ENCODE measurements around the gene BTBD9.

The BTBD9 gene

DNA sequence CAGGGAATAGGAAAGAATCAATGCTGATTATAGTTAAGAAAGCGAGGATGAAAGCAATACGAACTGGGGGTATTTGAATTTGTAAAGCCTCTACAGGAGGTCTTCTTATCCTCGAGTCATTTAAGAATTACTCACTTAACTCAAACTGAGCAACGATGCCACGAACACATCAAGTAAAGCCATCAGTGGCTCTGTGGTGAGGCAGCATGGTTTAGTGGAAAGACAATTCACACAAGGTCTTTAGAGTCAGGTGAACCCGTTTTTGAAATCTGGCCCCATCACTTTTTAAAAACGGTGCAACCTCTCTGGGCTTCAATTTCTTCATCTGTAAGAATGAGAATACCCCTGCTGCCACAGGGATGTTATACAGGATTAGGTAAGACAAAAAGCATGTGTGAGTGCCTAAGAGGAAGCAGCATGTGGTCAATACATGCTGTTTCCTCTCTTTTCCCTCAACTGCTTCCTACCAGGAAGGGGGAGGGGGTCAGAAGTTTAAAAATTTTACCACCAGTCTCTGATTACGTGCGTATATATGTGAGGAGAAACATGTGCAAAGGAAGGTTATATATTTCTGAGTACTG lies 162.0 kb downstream of the BTBD9 start:
- TF ChIP-seq, protein P1, sequence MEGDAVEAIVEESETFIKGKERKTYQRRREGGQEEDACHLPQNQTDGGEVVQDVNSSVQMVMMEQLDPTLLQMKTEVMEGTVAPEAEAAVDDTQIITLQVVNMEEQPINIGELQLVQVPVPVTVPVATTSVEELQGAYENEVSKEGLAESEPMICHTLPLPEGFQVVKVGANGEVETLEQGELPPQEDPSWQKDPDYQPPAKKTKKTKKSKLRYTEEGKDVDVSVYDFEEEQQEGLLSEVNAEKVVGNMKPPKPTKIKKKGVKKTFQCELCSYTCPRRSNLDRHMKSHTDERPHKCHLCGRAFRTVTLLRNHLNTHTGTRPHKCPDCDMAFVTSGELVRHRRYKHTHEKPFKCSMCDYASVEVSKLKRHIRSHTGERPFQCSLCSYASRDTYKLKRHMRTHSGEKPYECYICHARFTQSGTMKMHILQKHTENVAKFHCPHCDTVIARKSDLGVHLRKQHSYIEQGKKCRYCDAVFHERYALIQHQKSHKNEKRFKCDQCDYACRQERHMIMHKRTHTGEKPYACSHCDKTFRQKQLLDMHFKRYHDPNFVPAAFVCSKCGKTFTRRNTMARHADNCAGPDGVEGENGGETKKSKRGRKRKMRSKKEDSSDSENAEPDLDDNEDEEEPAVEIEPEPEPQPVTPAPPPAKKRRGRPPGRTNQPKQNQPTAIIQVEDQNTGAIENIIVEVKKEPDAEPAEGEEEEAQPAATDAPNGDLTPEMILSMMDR (IDR thresholded peaks at IDR 0.05): no peak

DNA sequence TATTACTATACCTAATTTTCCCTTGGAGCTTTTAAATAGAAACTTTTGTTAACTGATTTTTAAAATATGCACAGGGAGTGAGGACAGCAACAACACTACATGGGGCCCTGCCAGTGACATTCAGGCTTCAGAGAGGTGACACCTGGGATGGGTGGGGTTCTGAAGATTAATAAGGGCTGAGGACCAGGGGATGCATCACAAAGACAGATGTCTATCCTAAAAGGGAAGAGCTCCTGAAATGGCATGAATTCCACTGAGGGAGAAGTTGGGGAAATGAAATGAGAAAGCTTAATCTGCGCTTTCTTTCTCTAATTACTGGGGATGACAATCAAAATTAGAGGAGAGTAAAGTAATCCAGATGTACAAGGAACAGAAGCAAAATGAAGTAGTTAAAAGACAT lies 162.8 kb downstream of the BTBD9 start:
- TF ChIP-seq, protein P1 (IDR thresholded peaks at IDR 0.05): no peak

DNA sequence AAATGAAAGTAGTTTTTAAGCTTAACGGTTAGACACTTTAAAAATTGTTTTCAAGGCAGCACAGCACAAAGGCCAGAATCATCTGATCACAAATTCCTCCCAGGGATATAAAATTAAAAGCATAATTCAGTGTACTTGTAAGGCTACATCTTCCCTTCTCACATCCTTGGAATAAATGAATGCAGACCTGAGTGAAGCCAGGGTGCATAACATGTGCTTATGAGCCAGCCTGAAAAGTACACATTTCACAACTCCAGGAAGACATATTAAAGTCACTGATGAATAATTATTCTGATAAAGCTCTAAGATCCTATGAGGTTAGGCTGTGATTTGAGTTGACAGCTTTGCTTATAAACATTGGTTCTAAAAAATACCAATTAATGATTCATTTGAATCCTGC lies 163.6 kb downstream of the BTBD9 start:
- TF ChIP-seq, protein P1 (IDR thresholded peaks at IDR 0.05): no peak

DNA sequence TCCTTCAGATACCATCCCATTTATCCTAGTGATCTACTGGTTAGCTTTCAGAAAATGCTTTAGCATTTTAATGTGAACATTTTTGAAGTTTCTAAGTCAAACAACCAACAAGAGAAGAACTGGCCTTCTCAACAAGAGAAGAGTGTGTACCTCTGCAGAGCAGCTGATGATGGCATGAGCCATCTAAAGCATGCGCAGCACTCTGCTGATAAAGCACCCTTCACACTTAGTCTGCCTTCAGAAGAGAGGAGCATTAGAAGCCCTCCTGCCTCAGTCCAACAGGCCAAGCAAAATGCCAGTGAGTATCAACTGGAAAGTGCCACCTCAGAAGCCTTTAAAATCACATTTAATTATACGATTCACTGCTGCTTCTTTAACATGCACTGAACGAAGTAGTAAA lies 169.2 kb downstream of the BTBD9 start:
- TF ChIP-seq, protein P1 (IDR thresholded peaks at IDR 0.05): no peak

DNA sequence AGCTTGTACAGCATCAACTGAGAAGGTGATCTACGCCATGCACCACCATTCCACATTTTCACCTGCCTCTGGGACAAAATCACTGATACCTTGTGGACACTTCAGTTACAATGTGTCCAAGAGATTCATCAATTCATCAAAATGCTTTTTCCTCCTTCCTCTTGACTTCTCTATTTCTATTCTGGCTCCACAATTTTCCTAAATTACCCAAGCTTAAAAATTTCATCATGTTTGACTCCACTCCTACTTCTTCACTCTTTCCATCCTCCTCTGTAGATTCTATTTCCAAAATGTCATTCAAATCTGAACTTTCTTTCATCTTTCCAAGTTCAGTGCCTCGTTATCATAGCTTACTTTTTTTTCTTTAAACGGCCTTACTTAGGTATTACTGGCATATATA lies 172.2 kb downstream of the BTBD9 start:
- TF ChIP-seq, protein P1 (IDR thresholded peaks at IDR 0.05): no peak

DNA sequence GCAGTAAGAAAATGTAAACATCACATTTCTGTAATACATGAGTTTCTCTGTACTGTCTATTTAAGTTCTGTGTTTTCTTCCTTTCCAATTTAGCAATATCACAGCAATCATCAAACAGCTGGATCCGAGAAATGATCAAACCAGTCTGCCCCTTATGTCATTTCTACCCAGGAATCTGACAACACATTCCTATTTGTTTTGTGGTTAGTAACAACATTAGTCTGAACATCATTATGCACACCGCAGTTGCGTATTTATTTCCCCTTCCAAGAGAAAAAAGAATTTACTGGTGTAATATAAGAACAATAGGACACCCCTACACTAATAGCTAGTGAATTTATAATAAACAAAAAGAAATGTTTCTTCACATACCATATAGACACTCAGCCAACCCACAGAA lies 179.5 kb downstream of the BTBD9 start:
- TF ChIP-seq, protein P1 (IDR thresholded peaks at IDR 0.05): no peak

DNA sequence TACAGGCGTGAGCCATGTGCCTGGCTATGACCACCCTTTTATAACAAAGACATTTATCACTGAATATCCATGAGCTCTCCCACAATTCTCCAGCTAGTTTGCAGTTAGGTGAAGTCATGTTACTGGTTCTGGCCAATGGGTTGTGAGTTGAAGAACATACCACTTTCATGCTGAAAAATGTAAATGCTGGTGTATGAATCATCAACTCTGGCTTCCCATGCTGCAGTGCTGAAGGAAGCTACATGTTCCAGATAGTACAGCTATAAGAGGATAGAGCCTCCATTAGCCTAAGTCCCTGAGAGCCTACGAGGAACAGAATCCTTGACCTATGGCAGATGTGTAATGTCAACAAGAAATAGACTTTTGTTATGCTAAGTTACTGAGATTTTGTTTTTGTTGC lies 180.4 kb downstream of the BTBD9 start:
- TF ChIP-seq, protein P1 (IDR thresholded peaks at IDR 0.05): no peak

DNA sequence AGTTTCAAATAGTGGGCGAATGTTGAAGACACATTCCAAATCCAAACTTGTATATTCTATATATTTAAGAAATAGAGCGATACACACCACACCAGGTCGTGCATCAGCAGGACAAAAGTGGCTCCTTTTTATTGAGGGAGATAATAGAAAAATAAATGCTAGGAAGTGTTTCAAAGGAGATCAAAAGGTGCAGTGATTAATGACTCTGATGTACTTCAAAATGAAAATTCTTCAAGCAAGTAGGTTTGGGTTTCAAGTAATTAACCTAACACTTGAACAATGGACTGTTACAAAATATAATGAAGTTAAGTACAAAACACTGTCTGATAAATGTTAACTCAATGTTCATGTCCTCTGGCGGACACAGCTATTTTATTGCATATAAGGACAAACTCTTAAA lies 185.9 kb downstream of the BTBD9 start:
- TF ChIP-seq, protein P1 (IDR thresholded peaks at IDR 0.05): no peak
